ENCODE measurements around the gene FMN1.

FMN1 gene

DNA sequence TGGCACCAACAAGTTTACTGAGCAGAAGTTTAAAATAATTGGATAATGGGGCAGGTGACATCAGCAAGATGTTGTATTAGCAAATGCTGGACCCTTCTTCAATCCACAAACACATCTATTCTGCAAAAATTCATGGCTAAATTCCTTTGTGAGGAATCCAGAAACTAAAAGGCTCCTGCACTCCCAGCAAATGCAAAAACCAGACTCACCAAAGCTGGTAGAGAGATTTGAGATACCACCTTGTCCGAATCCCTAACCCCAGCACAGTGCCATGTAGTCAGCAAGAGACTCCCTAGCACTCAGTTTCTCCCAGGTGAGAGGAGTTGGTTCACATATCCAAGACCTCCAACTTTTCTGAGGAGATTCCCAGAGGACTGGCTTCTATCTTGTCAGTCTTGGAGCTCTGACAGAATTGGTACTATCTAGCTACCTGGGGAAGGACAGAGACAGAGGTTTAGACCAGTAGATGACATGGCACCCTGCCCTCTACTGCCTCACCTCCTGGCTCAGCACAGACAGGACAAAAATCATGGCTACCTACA lies 454.9 kb downstream of the FMN1 start:
- no peak for DNase-seq

GRCh38 chr15:32738666-32739065 lies 455.8 kb downstream of the FMN1 start:
- DNase-seq: no peak

DNA sequence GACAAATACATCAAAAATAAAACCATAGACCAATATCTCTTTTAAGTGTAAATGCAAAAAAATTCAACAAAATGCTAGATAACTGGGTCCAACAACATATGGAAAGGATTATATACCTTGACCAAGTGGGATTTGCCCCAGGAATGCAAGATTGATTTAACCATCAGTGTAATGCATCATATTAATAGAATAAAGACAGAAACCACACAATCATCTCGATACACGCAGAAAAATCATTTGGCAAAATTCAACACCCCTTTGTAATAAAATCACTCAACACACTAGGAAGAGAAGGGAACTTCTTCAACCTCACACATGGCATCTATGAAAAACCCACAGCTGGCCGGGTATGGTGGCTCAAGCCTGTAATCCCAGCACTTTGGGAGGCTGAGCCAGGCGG lies 457.2 kb downstream of the FMN1 start:
- no peak for DNase-seq

DNA sequence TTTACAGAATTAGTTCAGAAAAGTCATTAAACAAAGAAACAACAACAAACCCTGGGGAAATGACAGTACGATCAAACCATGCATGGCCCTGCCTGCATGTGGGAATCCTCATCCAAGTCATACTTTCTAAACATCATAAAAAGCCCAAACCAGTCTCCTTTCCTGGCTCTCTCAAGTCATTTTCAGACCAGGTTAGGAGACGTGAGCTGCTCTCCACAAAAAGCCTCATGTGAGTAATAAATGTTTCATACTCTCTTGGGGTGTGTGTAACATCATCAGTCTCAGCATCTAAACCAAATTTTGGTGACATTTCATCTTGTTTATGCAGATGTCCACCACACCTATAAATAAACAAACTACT lies 457.8 kb downstream of the FMN1 start:
- no peak for DNase-seq

- no peak for DNase-seq
Measured at GRCh38 chr15:32735989-32736700, 458.4 kb downstream of the FMN1 start.

- DNase-seq: no peak
Measured at GRCh38 chr15:32733281-32733680, 461.2 kb downstream of the FMN1 start.

DNA sequence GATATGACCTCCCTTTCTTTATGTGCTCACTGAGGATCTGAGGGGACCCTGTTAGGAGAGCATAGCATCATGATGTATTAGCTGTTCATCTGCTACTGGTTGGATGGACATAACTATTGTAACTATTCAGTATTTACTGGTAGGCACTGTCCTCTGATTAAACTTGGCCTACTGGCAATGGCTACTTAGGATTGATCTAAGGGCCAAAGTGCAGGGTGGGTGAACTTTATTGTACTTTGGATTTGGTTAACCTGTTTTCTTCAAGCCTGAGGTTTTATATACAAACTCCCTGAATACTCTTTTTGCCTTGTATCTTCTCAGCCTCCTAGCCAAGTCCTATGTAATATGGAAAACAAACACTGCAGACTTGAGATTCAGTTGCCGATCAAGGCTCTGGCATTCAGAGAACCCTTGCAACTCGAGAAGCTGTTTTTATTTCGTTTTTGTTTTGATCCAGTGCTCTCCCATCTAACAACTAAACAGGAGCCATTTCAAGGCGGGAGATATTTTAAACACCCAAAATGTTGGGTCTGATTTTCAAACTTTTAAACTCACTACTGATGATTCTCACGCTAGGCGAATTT lies 461.8 kb downstream of the FMN1 start:
- DNase-seq: no peak

GRCh38 chr15:32730677-32731654 lies 463.5 kb downstream of the FMN1 start:
- no peak for DNase-seq

DNA sequence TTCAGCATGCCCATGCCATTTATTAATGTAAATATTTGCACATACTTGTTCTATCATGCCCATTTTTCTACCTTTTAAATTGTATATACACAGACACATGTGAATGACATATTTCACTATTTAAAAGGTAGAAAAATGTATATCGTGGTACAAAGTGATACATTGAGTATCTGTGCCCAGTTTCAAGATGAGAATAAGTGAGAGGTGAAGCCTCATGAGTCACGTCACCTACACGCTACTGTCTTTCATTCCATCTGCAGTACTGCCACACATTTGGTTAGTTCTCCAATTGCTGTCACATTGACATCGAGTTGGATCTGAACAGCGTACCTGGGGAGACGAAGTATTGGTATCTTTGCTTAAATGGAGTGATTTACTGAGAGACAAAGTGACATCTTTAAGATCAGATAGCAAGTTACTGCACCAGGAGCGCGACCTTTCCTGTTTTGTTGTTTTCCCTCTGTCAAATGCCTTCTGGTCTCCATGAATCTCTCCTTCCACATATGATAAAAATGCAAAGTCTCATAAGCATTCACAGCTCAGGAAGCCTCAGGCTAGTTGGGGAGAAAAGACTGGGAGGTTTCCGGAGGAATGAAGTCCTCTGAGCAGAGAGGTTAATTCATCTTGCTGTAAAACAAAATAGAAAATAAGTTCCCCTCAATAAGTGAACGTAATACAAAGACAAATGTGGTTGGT lies 464.7 kb downstream of the FMN1 start:
- DNase-seq: no peak

GRCh38 chr15:32723171-32723948 lies 471.2 kb downstream of the FMN1 start:
- DNase-seq: no peak

GRCh38 chr15:32722136-32722535 lies 472.4 kb downstream of the FMN1 start:
- DNase-seq: no peak

DNA sequence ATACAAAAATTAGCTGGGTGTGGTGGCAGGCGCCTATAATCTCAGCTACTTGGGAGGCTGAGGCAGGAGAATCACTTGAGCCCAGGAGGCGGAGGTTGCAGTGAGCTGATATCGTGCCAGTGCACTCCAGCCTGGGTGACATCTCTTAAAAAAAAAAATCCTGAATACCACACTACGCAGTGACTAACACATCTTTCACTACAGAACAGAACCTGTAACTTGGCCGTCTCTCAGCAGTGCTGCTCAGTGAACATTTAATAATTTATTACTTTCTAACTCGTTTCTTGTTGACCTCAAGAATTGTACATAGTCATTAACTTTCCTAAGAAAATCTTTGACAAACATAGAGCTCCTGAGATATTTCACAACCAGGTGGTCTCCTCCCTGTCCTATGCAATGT lies 472.9 kb downstream of the FMN1 start:
- DNase-seq: no peak

DNA sequence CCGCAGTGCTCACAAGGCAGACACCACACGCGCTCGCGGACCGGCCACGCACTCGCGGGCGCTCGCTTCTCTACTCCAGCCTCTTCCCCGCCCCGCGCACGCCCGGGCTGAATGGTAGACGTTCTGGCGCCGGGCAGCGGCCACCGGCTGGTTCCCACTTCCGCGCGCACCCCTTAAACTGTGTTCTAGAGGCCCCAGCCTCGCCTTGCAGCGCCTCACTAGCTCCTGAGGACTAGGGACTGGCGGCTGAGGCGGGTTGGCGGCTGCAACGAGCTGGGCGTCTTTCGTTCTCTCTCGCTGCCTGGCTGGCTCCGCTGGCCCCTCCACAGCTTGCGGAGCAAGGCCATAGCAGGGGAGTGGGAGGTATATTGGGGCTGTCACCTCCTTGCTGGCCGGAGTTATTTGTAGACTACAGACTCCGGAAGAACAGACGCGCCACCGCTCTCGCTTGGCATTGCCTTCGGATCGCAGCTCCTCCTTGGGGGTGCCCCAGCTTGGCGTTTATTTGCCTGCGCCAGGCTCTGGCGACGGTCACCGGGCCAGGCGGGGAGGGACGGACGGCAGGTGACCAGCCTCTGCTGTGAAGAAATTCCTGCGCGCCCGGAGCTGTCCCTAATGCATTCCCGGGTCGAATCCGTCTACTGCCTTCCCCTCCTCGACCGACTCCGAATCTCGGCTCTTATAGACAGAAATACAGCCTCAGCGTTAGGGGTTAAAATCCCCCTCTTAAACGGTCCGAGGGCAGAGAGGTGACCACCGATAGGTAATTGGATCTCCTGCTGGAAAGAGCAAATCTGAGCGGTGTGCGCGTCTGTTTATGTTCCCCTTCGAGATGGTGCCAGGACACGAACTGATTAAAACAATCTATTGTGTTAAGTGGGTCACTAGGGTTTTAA lies 475.4 kb downstream of the FMN1 start:
- no peak for DNase-seq

GRCh38 chr15:32718227-32718820 lies 476.2 kb downstream of the FMN1 start:
- DNase-seq: no peak

DNA sequence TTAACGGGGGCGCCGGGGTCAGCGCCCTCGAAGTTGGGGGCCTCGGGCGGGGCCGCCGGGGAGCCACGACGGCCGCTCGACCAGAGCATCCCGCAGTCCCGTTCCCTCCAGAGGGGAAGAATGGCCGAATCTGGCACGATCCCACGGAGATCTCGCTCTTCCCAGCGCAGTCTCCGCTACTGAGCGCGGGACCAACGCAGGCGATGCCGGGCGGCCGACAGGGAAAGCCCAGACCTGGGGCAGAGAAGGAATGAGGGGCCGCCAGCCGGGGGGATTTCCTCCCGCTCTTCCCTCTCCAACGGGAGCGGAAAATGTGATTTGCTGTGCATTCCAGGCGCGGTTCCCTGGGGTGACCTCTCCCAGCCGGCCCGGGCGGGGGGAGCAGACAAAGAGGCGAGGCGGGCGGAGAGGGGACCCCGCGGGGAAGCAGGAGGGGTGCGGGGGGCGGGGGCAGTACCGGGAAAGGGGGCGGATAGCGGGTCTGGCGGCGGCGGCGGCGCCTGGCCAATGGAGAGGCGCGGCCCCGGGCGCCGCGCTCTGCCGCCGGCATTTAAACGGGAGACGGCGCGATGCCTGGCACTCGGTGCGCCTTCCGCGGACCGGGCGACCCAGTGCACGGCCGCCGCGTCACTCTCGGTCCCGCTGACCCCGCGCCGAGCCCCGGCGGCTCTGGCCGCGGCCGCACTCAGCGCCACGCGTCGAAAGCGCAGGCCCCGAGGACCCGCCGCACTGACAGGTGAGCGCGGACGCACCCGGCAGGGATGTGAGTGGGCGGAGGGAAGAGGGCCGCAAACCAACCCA lies 476.9 kb downstream of the FMN1 start, which contains the start of gene GREM1:
Gene GREM1 (plus strand): TSS at position 579 of the 801 bp plus-strand sequence. CDS start 12,687 bp downstream, outside the sequence.
- no peak for DNase-seq

- DNase-seq: no peak
Measured at GRCh38 chr15:32716915-32717425, 477.5 kb downstream of the FMN1 start.

GRCh38 chr15:32716216-32716914 lies 478.1 kb downstream of the FMN1 start:
- no peak for DNase-seq

All from CD4-positive, alpha-beta T cell treated with Interleukin-21 for 1 hour (primary cell).